Measurements from ENCODE around the gene NHSL2.

DNA sequence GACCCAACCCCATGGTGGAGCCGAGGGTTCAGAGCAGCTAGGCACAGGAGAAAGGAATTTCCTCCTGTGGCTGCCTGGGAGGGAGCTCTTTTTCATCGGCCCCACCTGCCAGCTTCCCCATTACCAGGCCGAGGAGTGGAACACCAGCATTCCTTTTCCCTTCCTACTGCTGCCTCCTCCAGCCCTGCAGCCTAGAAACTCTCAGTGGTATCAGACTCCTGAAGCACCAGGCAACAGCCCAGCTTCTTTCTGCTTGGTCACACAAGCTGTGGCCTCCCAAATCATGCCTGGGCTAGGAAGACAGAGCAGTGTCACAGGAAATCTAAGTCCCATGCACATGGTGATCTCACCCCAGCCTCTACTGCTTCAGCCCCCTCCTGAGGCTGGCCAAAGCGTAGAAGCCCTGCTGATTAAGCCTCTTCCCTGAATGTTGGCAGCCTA lies 191.0 kb downstream of the NHSL2 start:
- no peak for TF ChIP-seq CTCF (conservative IDR thresholded peaks at IDR 0.05; ENCODE audit: low read depth in 2 of 2)
- no peak for TF ChIP-seq EZH2 (IDR thresholded peaks at IDR 0.05; ENCODE audit: low read depth, unreplicated experiment)
- no peak for TF ChIP-seq ZNF114 (CRISPR knock-in tag; IDR thresholded peaks at IDR 0.05)
- no peak for TF ChIP-seq JUNB (IDR thresholded peaks at IDR 0.05; ENCODE audit: unreplicated experiment)
- TF ChIP-seq POLR2AphosphoS5 (IDR thresholded peaks at IDR 0.05; ENCODE audit: low read depth), result no peak

All from GM23338 (cell line).